Effector CD4-positive, alpha-beta T cell (primary cell): ENCODE results near the gene BCL2.
"Not testable (repeated sequence)": the region's sequence is repeated elsewhere in the genome, so short reads cannot be mapped to it uniquely, and the experiment has no call there.

Experiments used
- DNase-seq: peaks from one replicate; pipeline ENCODE4 v3.0.0-alpha.2; 2020

Gene BCL2

GRCh38 chr18:63198098-63198760, 121.3 kb downstream of the BCL2 start:
- DNase-seq = no peak

- no peak for DNase-seq
Observed at GRCh38 chr18:63197246-63197869, 122.2 kb downstream of the BCL2 start.

GRCh38 chr18:63195326-63196159, 124.0 kb downstream of the BCL2 start:
- DNase-seq = no peak

- no peak for DNase-seq
Observed at GRCh38 chr18:63192885-63193349, 126.7 kb downstream of the BCL2 start.

DNA sequence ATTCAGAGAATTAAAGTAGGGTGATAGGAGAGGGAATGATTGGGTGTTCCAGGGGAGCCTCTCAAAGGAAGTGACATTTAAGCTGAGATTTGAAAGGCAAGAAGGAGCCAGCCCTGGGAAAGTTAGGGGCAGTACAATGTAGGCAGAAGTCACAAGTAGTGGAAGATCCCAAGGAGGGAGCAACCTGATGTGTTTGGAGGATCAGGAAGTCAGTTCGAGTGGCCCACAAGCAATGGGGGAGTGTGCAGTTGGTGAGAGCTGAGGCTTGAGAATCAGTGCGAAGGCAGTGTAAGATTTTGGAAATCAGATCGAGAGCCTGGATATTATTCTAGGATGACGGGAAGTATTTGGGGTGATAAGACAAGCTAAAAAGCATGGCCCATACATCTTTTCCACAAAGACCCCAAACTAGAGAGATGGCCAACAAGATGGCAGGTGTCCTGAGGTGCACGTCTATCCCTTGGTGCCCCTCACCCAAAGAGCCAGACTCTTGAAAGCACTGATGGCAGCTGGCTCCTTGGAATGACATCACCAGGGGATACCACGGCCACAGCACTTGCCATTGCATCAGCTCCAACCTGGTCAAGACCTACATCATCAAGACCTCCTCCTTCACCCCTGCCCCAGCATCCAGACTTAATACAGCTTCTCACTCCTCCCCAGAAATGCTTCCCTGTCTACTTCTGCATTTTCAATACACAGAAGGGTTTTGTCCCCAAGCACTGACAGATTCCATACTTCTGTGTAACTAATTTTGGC, 127.3 kb downstream of the BCL2 start:
- DNase-seq = no peak

- no peak for DNase-seq
Observed at GRCh38 chr18:63191413-63191812, 128.2 kb downstream of the BCL2 start.

- not testable (repeated sequence) for DNase-seq
Observed at GRCh38 chr18:63190838-63191237, 128.7 kb downstream of the BCL2 start.

- no peak for DNase-seq
Observed at GRCh38 chr18:63189817-63190216, 129.8 kb downstream of the BCL2 start.

- DNase-seq = no peak
Observed at GRCh38 chr18:63189041-63189440, 130.5 kb downstream of the BCL2 start.

DNA sequence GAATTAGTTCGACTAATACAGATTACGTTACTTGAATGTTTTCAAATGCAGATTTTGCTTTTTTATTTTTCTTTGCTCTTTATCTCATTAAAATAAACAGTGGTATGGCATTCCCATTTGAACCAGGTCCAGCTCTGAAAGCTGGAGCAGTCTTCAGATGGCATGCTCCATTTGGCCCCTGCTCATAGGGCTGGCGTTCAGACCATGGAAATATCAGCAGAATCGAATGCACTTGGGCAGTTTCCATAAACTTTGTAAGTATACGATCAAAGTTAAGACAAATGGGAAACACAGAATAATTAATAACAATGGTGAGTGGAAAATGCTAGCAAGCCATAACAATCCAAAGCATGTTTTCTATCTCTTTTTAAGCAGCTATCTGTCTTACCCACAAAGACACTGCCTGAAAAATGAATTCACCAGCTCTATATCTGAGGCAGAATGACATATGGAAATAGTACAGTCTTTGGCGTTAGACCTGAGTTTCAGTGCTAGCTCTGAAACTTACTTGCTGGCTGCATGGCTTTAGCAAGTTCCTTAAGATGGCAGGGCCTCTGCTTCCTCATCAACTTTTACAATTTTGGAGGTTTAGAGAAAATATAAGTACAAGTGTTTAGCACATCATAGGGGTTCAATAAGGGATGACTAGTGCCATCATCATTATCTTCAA, 131.6 kb downstream of the BCL2 start:
- DNase-seq = no peak

GRCh38 chr18:63187223-63187574, 132.4 kb downstream of the BCL2 start:
- no peak for DNase-seq

DNA sequence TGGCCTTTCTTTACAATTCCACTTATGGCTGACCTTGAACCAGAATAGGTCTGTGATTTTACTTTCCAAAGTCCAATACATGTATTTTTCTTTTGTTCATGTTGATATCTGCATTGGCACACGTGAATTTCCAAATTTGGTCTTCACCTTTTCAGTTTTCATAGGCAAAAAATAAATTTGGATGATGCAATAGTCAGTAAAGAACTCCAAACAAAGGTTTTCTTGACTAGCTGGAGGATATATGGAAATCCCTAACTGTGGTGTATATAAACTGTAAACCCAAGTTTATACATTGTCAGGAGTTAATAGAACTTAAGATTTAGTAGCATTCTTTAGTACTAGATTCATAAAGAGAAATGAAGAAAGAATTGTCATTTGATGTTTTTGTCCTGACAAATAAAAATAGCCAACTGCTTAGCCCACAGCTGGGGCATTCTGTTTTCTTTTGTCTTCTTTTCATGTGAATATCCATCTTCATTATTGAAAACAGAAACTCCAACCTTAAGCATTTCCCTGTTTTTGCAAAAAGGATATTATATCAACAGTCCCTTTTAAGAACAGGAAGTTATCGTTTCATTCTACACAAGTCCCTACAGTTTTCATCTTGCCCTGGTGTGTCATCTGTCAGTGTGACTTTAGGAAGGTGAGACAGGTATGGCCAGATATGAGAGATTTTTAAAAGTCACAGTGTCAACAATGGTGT, 132.9 kb downstream of the BCL2 start:
- DNase-seq = no peak

DNA sequence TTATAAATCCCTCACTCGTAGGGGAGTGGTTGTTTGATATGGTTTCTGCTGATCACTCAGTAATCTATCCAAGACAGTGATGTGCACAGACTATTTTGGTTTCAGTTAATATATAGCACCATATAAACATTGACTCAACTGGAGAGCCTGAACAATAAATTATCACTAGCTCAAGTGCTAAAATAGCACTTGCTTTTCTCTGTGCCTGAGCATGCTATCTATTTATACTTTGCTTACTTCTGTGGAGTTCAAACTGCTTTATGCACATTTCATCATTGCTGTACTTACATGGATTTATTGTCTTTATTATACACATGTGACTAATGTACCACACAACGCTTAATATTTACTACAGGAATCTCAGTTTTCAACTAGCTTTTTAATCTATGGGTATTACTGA, 133.6 kb downstream of the BCL2 start:
- no peak for DNase-seq

DNA sequence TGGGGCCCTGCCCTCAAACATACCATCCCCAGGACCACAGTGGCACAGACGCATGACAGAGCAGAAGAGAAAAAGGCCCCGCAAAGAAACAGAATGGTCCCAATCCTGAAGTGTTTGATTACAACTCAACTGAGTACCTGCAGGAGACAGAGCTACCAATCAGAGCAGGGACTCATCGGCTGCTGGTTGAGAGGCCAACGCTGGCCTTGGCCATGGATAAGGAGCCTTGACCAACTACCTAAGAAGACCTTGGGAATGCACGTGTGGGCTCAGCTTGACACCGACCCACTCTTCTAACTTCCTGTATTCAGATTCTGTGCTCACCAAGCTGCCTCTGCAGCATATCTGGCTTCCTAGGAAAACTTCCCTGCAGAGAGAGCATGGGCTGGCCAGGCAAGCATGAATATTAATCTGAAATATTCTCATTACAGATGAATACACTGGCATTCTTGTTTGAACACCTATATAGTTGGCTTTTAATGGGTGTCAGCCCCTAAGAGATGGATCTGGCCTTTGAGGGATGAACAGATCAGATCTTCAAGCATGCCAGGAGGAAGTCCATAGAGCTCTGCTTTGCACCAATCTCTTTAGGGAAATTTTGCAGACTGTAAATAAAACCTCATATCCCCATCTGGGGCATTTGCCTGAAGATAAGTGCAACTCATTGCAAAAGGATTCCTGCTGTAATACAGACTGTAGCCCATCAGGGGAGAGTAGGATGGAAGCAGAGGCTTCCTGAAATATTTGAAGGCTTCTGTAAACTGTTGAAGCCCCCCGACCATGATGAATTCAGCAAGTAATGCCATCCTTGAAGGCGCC, 135.4 kb downstream of the BCL2 start:
- DNase-seq = no peak

DNA sequence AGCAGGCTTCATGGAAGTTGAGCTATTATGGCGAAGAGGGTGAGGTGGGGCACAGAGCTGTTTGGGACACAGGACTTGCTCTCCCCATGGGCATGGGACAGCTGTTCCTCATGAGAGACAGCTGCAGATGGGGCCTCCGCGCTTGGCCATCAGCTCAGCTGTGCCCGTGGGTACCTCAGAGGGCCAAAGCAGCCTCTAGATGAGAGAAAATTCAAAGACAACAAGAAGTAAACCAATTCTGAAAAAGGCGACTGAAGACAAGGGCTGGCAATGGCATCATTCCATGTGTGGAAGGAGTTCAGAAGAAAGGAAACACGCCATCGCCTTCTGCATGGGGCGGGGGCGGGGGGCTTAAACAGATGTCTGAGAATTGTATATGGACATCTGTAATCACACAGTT, 136.2 kb downstream of the BCL2 start:
- no peak for DNase-seq

DNA sequence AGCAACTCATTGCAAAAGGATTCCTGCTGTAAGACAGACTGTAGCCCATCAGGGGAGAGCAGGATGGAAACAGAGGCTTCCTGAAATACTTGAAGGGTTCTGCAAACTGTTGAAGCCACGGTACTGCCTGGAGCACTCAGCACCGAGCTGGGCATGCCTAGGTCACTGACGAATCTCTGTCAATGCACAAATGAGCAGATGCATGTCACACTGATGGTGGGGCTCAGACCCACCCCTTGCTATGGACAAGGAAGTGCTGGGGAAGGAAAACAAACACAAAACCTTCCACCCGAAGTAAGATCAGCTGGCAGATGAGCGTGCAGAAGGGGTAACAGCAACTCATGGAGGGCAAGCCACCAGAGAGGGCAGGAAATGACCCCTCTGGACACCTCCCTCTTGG, 136.7 kb downstream of the BCL2 start:
- DNase-seq = no peak

DNA sequence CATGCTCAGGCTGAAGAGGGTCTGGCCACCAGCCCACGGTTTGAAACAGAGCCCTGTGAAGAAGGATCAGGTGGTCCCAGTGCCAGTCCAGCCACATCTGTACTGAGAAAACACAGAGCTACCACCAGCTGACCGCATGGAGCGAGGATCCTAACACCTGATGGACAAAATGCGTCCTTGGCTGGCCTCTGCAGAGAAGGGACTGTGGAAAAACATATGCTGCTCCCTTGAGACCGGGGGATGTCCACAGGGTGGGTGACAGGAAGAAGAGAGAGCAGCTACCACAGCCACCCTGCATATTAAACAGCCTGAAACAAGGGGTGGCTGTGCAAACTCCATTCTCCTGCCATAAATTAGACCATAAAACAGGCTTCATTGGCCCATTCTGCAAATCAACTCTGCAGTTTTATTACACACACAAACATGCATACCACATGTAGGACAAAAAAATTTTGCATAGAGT, 137.2 kb downstream of the BCL2 start:
- no peak for DNase-seq

GRCh38 chr18:63181706-63182309, 137.8 kb downstream of the BCL2 start:
- DNase-seq = no peak

DNA sequence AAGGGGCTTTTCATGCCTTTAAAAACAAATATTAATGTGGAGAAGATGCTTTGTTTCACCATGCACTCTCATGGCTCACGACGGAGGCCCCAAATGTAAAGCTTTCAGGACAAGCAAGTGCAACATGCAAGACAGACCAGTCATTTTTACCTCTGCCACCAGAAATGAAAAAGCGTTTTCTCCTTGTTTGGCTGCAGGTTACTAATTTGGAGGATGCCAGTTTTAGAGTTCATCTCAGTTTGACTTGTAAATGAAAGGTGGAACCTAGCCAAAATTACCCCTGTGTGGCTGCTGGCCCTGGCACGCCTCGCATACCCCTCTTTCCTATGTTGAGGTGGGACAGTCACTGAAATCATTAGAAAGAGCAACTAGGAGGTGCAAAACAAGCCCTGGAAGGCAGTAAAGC, 138.6 kb downstream of the BCL2 start:
- no peak for DNase-seq

DNA sequence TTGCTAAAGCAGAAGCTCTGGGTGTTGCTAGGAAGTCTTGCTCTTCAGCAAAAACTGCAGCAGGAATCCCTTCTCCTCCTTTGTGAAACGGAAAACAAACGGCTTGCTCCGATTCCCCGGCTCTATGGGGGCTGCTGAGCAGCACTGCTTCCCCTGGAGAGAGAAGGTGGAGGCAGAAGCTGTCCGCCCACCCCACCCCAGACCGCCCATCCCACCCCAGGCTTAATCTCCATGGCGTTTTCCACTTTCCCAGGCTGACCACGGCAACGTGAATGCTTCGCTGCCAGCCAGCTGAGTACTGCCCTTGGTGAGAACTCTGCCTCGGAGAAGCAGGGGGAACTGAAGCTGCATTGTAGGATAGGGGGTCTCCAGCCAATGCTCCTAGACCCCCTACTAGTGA, 139.2 kb downstream of the BCL2 start:
- no peak for DNase-seq
